GM23338 (cell line): ENCODE data around the gene EEF1AKMT2. TPM values are rescaled to one million over a fixed set of nuclear protein-coding genes. Genes with fewer than 3 reads are reported as not detected.
"Not testable (repeated sequence)": the region's sequence is repeated elsewhere in the genome, so short reads cannot be mapped to it uniquely, and the experiment has no call there.

Source experiments
- ATAC-seq: fragments of 200-7000 bp; cut with Tn5 transposase; 3 replicates; pipeline ENCODE4 v1.9.1; 2020
- DNase-seq: peaks from one replicate; pipeline ENCODE4 v3.0.0-alpha.2; 2015; ENCODE audit warnings: low spot score
- H2AFZ ChIP-seq: fragments of 200-600 bp; sonication (generic); 2 replicates; pipeline ENCODE4 v1.8.0; 2016; ENCODE audit warnings: antibody characterized with exemption, mild to moderate bottlenecking, moderate library complexity
- H3F3A ChIP-seq: fragments of 200-600 bp; sonication (generic); replicated peaks from 2 replicates; pipeline ENCODE4 v1.8.0; 2017; ENCODE audit warnings: antibody characterized with exemption, mixed run types, low read depth
- H3K27ac ChIP-seq: fragments of 200-600 bp; sonication (generic); 2 replicates; pipeline ENCODE4 v1.6.1; 2016; ENCODE audit warnings: low read depth
- H3K27me3 ChIP-seq: fragments of 200-600 bp; sonication (generic); 2 replicates; pipeline ENCODE4 v1.8.0; 2016; ENCODE audit warnings: mild to moderate bottlenecking, mixed run types, moderate library complexity; ENCODE audit not compliant: insufficient read depth
- H3K36me3 ChIP-seq: fragments of 200-600 bp; sonication (generic); 2 replicates; pipeline ENCODE4 v1.8.0; 2016; ENCODE audit warnings: mild to moderate bottlenecking; ENCODE audit not compliant: insufficient read depth
- H3K4me1 ChIP-seq: fragments of 200-600 bp; sonication (generic); 2 replicates; pipeline ENCODE4 v1.8.0; 2016; ENCODE audit warnings: mild to moderate bottlenecking, moderate library complexity; ENCODE audit not compliant: insufficient read depth
- H3K4me2 ChIP-seq: fragments of 200-600 bp; sonication (generic); 2 replicates; pipeline ENCODE4 v1.7.1; 2017; ENCODE audit warnings: mixed run types
- H3K4me3 ChIP-seq: fragments of 200-600 bp; sonication (generic); 2 replicates; pipeline ENCODE4 v1.6.1; 2016; ENCODE audit warnings: mixed run types
- H3K79me2 ChIP-seq: fragments of 200-600 bp; sonication (generic); replicated peaks from 2 replicates; pipeline ENCODE4 v1.8.0; 2017; ENCODE audit warnings: mild to moderate bottlenecking; ENCODE audit not compliant: insufficient read depth
- H3K9me2 ChIP-seq: fragments of 200-600 bp; sonication (generic); 2 replicates; pipeline ENCODE4 v1.8.0; 2017; ENCODE audit not compliant: insufficient read depth
- H4K20me1 ChIP-seq: fragments of 200-600 bp; sonication (generic); replicated peaks from 2 replicates; pipeline ENCODE4 v1.8.0; 2017; ENCODE audit warnings: mild to moderate bottlenecking; ENCODE audit not compliant: insufficient read depth
- H3K27ac Mint-ChIP-seq: 2 replicates; pipeline ENCODE4 v1.8.0; 2020; ENCODE audit warnings: inconsistent platforms, mild to moderate bottlenecking, moderate library complexity, mixed read lengths
- H3K27me3 Mint-ChIP-seq: 3 replicates; pipeline ENCODE4 v1.8.0; 2022; ENCODE audit warnings: low read depth, mild to moderate bottlenecking, moderate library complexity, mixed read lengths, inconsistent platforms; ENCODE audit not compliant: insufficient read depth, poor library complexity
- H3K36me3 Mint-ChIP-seq: 3 replicates; pipeline ENCODE4 v1.8.0; 2021; ENCODE audit warnings: low read depth, mild to moderate bottlenecking, inconsistent platforms, moderate library complexity, mixed read lengths
- H3K4me1 Mint-ChIP-seq: 3 replicates; pipeline ENCODE4 v1.8.0; 2020; ENCODE audit warnings: mild to moderate bottlenecking, inconsistent platforms, mixed read lengths
- H3K4me3 Mint-ChIP-seq: 3 replicates; pipeline ENCODE4 v1.8.0; 2021; ENCODE audit warnings: moderate library complexity, mild to moderate bottlenecking, inconsistent platforms, mixed read lengths
- H3K9me3 Mint-ChIP-seq: 3 replicates; pipeline ENCODE4 v1.8.0; 2020; ENCODE audit warnings: moderate library complexity, mild to moderate bottlenecking, inconsistent platforms, mixed read lengths
- CREB1 ChIP-seq: fragments of 250-450 bp; sonication (Bioruptor Pico); IDR thresholded peaks from 2 replicates; pipeline ENCODE4 v1.5.0; 2020; ENCODE audit warnings: low read depth, mild to moderate bottlenecking, moderate library complexity
- EZH2phosphoT487 ChIP-seq: fragments of 200-600 bp; sonication (generic); IDR thresholded peaks from one replicate; pipeline ENCODE4 v1.8.1; 2018; ENCODE audit warnings: antibody characterized with exemption; ENCODE audit not compliant: unreplicated experiment
- JUNB ChIP-seq: IDR thresholded peaks from one replicate; pipeline ENCODE4 v1.6.1; 2016; ENCODE audit warnings: antibody characterized with exemption; ENCODE audit not compliant: unreplicated experiment
- NANOG ChIP-seq: IDR thresholded peaks from 2 replicates; pipeline ENCODE4 v1.6.1; 2016; ENCODE audit warnings: antibody characterized with exemption, borderline replicate concordance
- ZNF114 ChIP-seq: fragments of 250-450 bp; sonication (Bioruptor Pico); IDR thresholded peaks from 2 replicates; pipeline ENCODE4 v1.5.0; 2020; ENCODE audit warnings: mild to moderate bottlenecking, moderate library complexity
- ZNF331 ChIP-seq: fragments of 250-450 bp; sonication (Bioruptor Pico); IDR thresholded peaks from 2 replicates; pipeline ENCODE4 v1.5.0; 2020; ENCODE audit warnings: low read depth, mild to moderate bottlenecking, moderate library complexity
- polyA plus RNA-seq: library from polyadenylated mRNA; unstranded; fragments of >200 nt; fragmentation: Nextera tagmentation; extraction: Ambion mirVana; gene quantifications from 2 replicates; pipeline ENCODE4 v1.2.1, GENCODE V29; 2016
- total RNA-seq: library from RNA; depleted of rRNA; stranded (reverse); fragments of >200 nt; shearing (Covaris generic); gene quantifications from 2 replicates; pipeline ENCODE4 v1.2.3, GENCODE V29; 2014
- TF ChIP-seq, protein P1 (sequence below): IDR thresholded peaks from 2 replicates; pipeline ENCODE4 v1.6.1; 2016; ENCODE audit warnings: antibody characterized with exemption
- TF ChIP-seq, protein P2 (sequence below), 2 experiments: fragments of 200-600 bp in 1 of 2; sonication (generic) in 1 of 2; conservative IDR thresholded peaks; 2 replicates each; pipeline versions ENCODE4 v1.5.1 to v1.6.1; 2016 to 2017; ENCODE audit warnings: antibody characterized with exemption in 2 of 2, low read depth in 2 of 2, mild to moderate bottlenecking in 2 of 2, moderate library complexity in 1 of 2
- TF ChIP-seq, protein P3 (sequence below): fragments of 250-450 bp; sonication (Bioruptor Pico); IDR thresholded peaks from 2 replicates; pipeline ENCODE4 v1.5.0; 2020; ENCODE audit warnings: mild to moderate bottlenecking, moderate library complexity
- TF ChIP-seq, protein P4 (sequence below): IDR thresholded peaks from one replicate; pipeline ENCODE4 v1.6.1; 2018; ENCODE audit warnings: antibody characterized with exemption; ENCODE audit not compliant: unreplicated experiment

Gene EEF1AKMT2
- total and polyA plus RNA-seq, 2 experiments from 2014 or later, result 35.0 to 38.0 TPM

DNA sequence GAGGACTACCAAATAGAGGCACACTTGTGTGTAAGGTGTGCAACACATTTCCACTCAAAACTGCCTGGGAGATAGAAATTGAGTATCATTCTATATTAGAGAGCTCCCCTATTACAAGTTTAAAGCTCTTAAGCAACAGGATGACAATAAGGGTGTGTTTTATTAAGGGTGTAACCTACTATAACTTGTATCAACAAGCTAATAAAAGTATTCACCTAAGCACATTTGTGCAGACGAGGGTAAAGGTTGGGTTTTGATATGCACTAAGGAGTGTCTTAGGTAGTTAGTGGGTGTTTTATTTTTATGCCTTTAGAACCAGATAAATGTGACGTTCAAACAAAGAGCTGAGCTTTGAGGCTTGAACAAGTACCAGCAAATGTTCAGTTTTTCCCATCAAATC is 44.7 kb downstream of the EEF1AKMT2 start:
- H3K36me3 Mint-ChIP-seq, result peaks cover 7% of the 10 kb centered on the region; the same call in 2 of the 3 replicates
- Histone ChIP-seq H3K4me1 (peaks cover 13% of the 10 kb centered on the region), H3K4me2 (no peak overlapping the region), H2AFZ (no peak overlapping the region), H4K20me1 (peaks cover 2% of the 10 kb centered on the region; the same call in 1 of the 2 replicates), H3K36me3 (no peaks in the 10 kb centered on the region), H3K79me2 (no peaks in the 10 kb centered on the region), H3K27me3 (peaks cover 16% of the 10 kb centered on the region), H3K9me2 (no peaks in the 10 kb centered on the region), H3F3A (0 out of 2 replicates have a peak, but pooled peaks cover 1% of the 10 kb centered on the region), H3K27ac (no peak overlapping the region), H3K4me3 (no peak overlapping the region)
- no peaks in the 10 kb centered on the region for H3K9me3 Mint-ChIP-seq
- H3K27me3 Mint-ChIP-seq, result peaks cover 13% of the 10 kb centered on the region
- ATAC-seq, result no peak
- no peak overlapping the region for H3K4me3 Mint-ChIP-seq
- TF ChIP-seq CREB1 (CRISPR knock-in tag) (no peak), ZNF114 (no peak), NANOG (no peak), ZNF331 (CRISPR knock-in tag) (no peak), EZH2phosphoT487 (no peak), JUNB (no peak)
- TF ChIP-seq, protein P1, sequence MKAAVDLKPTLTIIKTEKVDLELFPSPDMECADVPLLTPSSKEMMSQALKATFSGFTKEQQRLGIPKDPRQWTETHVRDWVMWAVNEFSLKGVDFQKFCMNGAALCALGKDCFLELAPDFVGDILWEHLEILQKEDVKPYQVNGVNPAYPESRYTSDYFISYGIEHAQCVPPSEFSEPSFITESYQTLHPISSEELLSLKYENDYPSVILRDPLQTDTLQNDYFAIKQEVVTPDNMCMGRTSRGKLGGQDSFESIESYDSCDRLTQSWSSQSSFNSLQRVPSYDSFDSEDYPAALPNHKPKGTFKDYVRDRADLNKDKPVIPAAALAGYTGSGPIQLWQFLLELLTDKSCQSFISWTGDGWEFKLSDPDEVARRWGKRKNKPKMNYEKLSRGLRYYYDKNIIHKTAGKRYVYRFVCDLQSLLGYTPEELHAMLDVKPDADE, result no peak
- TF ChIP-seq, protein P2, sequence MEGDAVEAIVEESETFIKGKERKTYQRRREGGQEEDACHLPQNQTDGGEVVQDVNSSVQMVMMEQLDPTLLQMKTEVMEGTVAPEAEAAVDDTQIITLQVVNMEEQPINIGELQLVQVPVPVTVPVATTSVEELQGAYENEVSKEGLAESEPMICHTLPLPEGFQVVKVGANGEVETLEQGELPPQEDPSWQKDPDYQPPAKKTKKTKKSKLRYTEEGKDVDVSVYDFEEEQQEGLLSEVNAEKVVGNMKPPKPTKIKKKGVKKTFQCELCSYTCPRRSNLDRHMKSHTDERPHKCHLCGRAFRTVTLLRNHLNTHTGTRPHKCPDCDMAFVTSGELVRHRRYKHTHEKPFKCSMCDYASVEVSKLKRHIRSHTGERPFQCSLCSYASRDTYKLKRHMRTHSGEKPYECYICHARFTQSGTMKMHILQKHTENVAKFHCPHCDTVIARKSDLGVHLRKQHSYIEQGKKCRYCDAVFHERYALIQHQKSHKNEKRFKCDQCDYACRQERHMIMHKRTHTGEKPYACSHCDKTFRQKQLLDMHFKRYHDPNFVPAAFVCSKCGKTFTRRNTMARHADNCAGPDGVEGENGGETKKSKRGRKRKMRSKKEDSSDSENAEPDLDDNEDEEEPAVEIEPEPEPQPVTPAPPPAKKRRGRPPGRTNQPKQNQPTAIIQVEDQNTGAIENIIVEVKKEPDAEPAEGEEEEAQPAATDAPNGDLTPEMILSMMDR (conservative IDR thresholded peaks at IDR 0.05; ENCODE audit: low read depth in 2 of 2), result no peak
- TF ChIP-seq, protein P3, sequence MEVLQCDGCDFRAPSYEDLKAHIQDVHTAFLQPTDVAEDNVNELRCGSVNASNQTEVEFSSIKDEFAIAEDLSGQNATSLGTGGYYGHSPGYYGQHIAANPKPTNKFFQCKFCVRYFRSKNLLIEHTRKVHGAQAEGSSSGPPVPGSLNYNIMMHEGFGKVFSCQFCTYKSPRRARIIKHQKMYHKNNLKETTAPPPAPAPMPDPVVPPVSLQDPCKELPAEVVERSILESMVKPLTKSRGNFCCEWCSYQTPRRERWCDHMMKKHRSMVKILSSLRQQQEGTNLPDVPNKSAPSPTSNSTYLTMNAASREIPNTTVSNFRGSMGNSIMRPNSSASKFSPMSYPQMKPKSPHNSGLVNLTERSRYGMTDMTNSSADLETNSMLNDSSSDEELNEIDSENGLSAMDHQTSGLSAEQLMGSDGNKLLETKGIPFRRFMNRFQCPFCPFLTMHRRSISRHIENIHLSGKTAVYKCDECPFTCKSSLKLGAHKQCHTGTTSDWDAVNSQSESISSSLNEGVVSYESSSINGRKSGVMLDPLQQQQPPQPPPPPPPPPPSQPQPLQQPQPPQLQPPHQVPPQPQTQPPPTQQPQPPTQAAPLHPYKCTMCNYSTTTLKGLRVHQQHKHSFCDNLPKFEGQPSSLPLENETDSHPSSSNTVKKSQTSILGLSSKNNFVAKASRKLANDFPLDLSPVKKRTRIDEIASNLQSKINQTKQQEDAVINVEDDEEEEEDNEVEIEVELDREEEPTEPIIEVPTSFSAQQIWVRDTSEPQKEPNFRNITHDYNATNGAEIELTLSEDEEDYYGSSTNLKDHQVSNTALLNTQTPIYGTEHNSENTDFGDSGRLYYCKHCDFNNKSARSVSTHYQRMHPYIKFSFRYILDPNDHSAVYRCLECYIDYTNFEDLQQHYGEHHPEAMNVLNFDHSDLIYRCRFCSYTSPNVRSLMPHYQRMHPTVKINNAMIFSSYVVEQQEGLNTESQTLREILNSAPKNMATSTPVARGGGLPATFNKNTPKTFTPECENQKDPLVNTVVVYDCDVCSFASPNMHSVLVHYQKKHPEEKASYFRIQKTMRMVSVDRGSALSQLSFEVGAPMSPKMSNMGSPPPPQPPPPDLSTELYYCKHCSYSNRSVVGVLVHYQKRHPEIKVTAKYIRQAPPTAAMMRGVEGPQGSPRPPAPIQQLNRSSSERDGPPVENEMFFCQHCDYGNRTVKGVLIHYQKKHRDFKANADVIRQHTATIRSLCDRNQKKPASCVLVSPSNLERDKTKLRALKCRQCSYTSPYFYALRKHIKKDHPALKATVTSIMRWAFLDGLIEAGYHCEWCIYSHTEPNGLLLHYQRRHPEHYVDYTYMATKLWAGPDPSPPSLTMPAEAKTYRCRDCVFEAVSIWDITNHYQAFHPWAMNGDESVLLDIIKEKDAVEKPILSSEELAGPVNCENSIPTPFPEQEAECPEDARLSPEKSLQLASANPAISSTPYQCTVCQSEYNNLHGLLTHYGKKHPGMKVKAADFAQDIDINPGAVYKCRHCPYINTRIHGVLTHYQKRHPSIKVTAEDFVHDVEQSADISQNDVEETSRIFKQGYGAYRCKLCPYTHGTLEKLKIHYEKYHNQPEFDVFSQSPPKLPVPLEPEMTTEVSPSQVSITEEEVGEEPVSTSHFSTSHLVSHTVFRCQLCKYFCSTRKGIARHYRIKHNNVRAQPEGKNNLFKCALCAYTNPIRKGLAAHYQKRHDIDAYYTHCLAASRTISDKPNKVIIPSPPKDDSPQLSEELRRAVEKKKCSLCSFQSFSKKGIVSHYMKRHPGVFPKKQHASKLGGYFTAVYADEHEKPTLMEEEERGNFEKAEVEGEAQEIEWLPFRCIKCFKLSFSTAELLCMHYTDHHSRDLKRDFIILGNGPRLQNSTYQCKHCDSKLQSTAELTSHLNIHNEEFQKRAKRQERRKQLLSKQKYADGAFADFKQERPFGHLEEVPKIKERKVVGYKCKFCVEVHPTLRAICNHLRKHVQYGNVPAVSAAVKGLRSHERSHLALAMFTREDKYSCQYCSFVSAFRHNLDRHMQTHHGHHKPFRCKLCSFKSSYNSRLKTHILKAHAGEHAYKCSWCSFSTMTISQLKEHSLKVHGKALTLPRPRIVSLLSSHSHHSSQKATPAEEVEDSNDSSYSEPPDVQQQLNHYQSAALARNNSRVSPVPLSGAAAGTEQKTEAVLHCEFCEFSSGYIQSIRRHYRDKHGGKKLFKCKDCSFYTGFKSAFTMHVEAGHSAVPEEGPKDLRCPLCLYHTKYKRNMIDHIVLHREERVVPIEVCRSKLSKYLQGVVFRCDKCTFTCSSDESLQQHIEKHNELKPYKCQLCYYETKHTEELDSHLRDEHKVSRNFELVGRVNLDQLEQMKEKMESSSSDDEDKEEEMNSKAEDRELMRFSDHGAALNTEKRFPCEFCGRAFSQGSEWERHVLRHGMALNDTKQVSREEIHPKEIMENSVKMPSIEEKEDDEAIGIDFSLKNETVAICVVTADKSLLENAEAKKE, result no peak
- TF ChIP-seq, protein P4, sequence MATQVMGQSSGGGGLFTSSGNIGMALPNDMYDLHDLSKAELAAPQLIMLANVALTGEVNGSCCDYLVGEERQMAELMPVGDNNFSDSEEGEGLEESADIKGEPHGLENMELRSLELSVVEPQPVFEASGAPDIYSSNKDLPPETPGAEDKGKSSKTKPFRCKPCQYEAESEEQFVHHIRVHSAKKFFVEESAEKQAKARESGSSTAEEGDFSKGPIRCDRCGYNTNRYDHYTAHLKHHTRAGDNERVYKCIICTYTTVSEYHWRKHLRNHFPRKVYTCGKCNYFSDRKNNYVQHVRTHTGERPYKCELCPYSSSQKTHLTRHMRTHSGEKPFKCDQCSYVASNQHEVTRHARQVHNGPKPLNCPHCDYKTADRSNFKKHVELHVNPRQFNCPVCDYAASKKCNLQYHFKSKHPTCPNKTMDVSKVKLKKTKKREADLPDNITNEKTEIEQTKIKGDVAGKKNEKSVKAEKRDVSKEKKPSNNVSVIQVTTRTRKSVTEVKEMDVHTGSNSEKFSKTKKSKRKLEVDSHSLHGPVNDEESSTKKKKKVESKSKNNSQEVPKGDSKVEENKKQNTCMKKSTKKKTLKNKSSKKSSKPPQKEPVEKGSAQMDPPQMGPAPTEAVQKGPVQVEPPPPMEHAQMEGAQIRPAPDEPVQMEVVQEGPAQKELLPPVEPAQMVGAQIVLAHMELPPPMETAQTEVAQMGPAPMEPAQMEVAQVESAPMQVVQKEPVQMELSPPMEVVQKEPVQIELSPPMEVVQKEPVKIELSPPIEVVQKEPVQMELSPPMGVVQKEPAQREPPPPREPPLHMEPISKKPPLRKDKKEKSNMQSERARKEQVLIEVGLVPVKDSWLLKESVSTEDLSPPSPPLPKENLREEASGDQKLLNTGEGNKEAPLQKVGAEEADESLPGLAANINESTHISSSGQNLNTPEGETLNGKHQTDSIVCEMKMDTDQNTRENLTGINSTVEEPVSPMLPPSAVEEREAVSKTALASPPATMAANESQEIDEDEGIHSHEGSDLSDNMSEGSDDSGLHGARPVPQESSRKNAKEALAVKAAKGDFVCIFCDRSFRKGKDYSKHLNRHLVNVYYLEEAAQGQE, result no peak
- DNase-seq, result no peak
- H3K4me1 Mint-ChIP-seq, result peaks cover 17% of the 10 kb centered on the region
- no peak overlapping the region for H3K27ac Mint-ChIP-seq

DNA sequence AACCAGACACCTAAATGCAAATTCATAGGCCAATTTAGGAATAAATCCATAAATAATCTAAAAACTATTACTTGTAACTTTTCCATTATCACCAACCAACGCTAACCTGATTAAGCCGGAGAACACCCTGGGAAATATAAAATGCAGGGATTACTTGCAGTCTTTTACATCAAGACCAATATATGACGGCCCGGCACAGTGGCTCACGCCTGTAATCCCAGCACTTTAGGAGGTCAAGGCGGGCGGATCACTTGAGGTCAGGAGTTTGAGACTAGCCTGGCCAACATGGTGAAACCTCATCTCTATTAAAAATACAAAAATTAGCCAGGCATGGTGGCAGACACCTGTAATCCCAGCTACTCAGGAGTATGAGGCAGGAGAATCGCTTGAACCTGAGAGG is 45.2 kb downstream of the EEF1AKMT2 start:
- H3K9me2 ChIP-seq, H3K36me3 ChIP-seq, H3K27ac Mint-ChIP-seq, H3K9me3 Mint-ChIP-seq, H3K4me3 Mint-ChIP-seq, H3K4me2 ChIP-seq, H3K27ac ChIP-seq, H3F3A ChIP-seq, DNase-seq, H2AFZ ChIP-seq, H3K79me2 ChIP-seq, H4K20me1 ChIP-seq, ATAC-seq, H3K36me3 Mint-ChIP-seq, H3K4me3 ChIP-seq: not testable (repeated sequence)
- Mint-ChIP-seq H3K4me1 (peaks cover 22% of the 10 kb centered on the region), H3K27me3 (peaks cover 19% of the 10 kb centered on the region)
- Histone ChIP-seq H3K4me1 (peaks cover 19% of the 10 kb centered on the region), H3K27me3 (peaks cover 21% of the 10 kb centered on the region)
